ENCODE results near the gene CAPSL.
"Not testable (repeated sequence)": the region's sequence is repeated elsewhere in the genome, so short reads cannot be mapped to it uniquely, and the experiment has no call there.

Gene CAPSL

GRCh38 chr5:35876454-35876853 is 62.0 kb downstream of the CAPSL start:
- peak; percentile 37 for DNase-seq

- DNase-seq, result no peak
Observed at GRCh38 chr5:35870605-35871004, 67.8 kb downstream of the CAPSL start.

GRCh38 chr5:35869685-35870277 is 68.6 kb downstream of the CAPSL start:
- DNase-seq, result no peak

- no peak for DNase-seq
Observed at GRCh38 chr5:35867998-35868397, 70.4 kb downstream of the CAPSL start.

- no peak for DNase-seq
Observed at GRCh38 chr5:35863159-35863558, 75.3 kb downstream of the CAPSL start.

GRCh38 chr5:35862126-35862525 is 76.3 kb downstream of the CAPSL start:
- DNase-seq, result no peak

GRCh38 chr5:35861718-35862117 is 76.7 kb downstream of the CAPSL start:
- DNase-seq, result peak; percentile 92

GRCh38 chr5:35860686-35861085 is 77.7 kb downstream of the CAPSL start:
- peak; percentile 76 for DNase-seq

GRCh38 chr5:35859101-35859661 is 79.2 kb downstream of the CAPSL start:
- peak; percentile 89 for DNase-seq

- peak; percentile 95 for DNase-seq
Observed at GRCh38 chr5:35857606-35858205, 80.7 kb downstream of the CAPSL start.

GRCh38 chr5:35856765-35857351 is 81.6 kb downstream of the CAPSL start, which contains the start of gene IL7R:
TSS of gene IL7R (plus strand) at chr5:35856891. CDS start at chr5:35856978, 87 bp downstream.
- peak; percentile 64 for DNase-seq

- DNase-seq, result not testable (repeated sequence)
Observed at GRCh38 chr5:35856186-35856764, 82.1 kb downstream of the CAPSL start.

- DNase-seq, result no peak
Observed at GRCh38 chr5:35855187-35855586, 83.2 kb downstream of the CAPSL start.
